Measurements from ENCODE around the gene CT47C1. TPM values are rescaled to one million over a fixed set of nuclear protein-coding genes. Genes with fewer than 3 reads are reported as not detected.

The CT47C1 gene
- total RNA-seq, 1 experiment from 2014 or later: not detected

- no peak overlapping the region for H2BK5ac ChIP-seq (ENCODE audit: insufficient read length, low read length)
- H2BK20ac ChIP-seq (ENCODE audit: low read depth, low read length, poor library complexity, severe bottlenecking): no peak overlapping the region
- TF ChIP-seq CTCF (conservative IDR thresholded peaks at IDR 0.05): no peak
- no peak overlapping the region for H2BK15ac ChIP-seq (ENCODE audit: low read depth, low read length)
- H2BK120ac ChIP-seq (ENCODE audit: low read depth, low read length, poor library complexity, severe bottlenecking): no peak overlapping the region
- no peak overlapping the region for H3T11ph ChIP-seq (ENCODE audit: low read length)
- no CpG with 5 or more reads among the region's 1 CpG for WGBS (ENCODE audit: extremely low coverage, insufficient read length, low lambda C conversion rate)
- Mint-ChIP-seq H3K36me3 (ENCODE audit: insufficient read depth in 1 of 3, low read depth in 3 of 3) (no peaks in the 10 kb centered on the region; a peak in 2 of 7 replicates), H3K27ac (no peak overlapping the region), H3K4me1 (peaks cover 10 to 18% of the 10 kb centered on the region in 2 experiments), H3K9me3 (peaks cover 55 to 63% of the 10 kb centered on the region in 2 experiments), H3K4me3 (no peak overlapping the region), H3K27me3 (ENCODE audit: low read depth) (peaks cover 19% of the 10 kb centered on the region)
- H4K91ac ChIP-seq (ENCODE audit: insufficient read length, low read depth, low read length): no peak overlapping the region
- no peak overlapping the region for H3K4me2 ChIP-seq (ENCODE audit: insufficient read depth, insufficient read length, low read length)
- H2AK5ac ChIP-seq (ENCODE audit: insufficient read length, low read length): no peak overlapping the region
- H4K8ac ChIP-seq (replicated peaks; ENCODE audit: insufficient read length, low read depth, low read length): no peak overlapping the region
- no peak overlapping the region for H3K27ac ChIP-seq (ENCODE audit: insufficient read length, low read depth, low read length)
- no peaks in the 10 kb centered on the region for H3K79me2 ChIP-seq (ENCODE audit: insufficient read depth, low read length)
- H3K56ac ChIP-seq (ENCODE audit: insufficient read length, low read depth, low read length): no peak overlapping the region
- DNase-seq: no peak
- no peaks in the 10 kb centered on the region for H4K20me1 ChIP-seq (ENCODE audit: control insufficient read depth, insufficient read depth, insufficient read length)
- no peak overlapping the region for H3K14ac ChIP-seq (ENCODE audit: insufficient read depth, low read length)
- no peak overlapping the region for H3K9ac ChIP-seq (ENCODE audit: extremely low read depth, insufficient read length, low read length)
- no peak overlapping the region for H3K18ac ChIP-seq (ENCODE audit: insufficient read length, low read depth, low read length)
- no peaks in the 10 kb centered on the region for H3K23me2 ChIP-seq (ENCODE audit: insufficient read length, low read depth, low read length, poor library complexity, severe bottlenecking)
- no peak overlapping the region for H3K4ac ChIP-seq (ENCODE audit: low read depth, low read length)
- peaks cover 66% of the 10 kb centered on the region for H3K9me3 ChIP-seq (ENCODE audit: control insufficient read depth, low read depth, low read length)
- H3K4me1 ChIP-seq (ENCODE audit: insufficient read depth, low read length): no peaks in the 10 kb centered on the region
- H3K27me3 ChIP-seq (ENCODE audit: insufficient read depth, low read length): no peaks in the 10 kb centered on the region
- H2AFZ ChIP-seq (ENCODE audit: low read length): no peak overlapping the region
- no peaks in the 10 kb centered on the region for H3K79me1 ChIP-seq (ENCODE audit: insufficient read depth, low read depth, low read length, poor library complexity, severe bottlenecking)
- H3K23ac ChIP-seq (ENCODE audit: insufficient read length, low read depth, low read length): no peak overlapping the region
- H2BK12ac ChIP-seq (ENCODE audit: insufficient read length, low read depth, low read length): no peak overlapping the region
- H4K5ac ChIP-seq (ENCODE audit: insufficient read length, low read depth, low read length): no peak overlapping the region
These were observed 17.8 kb downstream of the CT47C1 start for GRCh38 chrX:119090627-119091026.
